Kidney capillary endothelial cell (primary cell): ENCODE measurements around the gene BIN2.

ENCODE experiments used
- DNase-seq: peaks from one replicate; pipeline ENCODE4 v3.0.0-alpha.2; 2018; ENCODE audit warnings: low spot score

BIN2 gene

GRCh38 chr12:51323966-51324895 is at the start of gene BIN2:
BIN2 (minus strand) TSS chr12:51324174; CDS start chr12:51324102, 72 bp downstream.
- no peak for DNase-seq

- DNase-seq: no peak
Measured at GRCh38 chr12:51373187-51373586, 49.2 kb upstream of the BIN2 start.

- DNase-seq: no peak
Measured at GRCh38 chr12:51372021-51372420, 48.0 kb upstream of the BIN2 start.

GRCh38 chr12:51371295-51371953 is 47.5 kb upstream of the BIN2 start:
- peak; percentile 97 for DNase-seq

- no peak for DNase-seq
Measured at GRCh38 chr12:51370667-51371066, 46.7 kb upstream of the BIN2 start.

- DNase-seq: no peak
Measured at GRCh38 chr12:51369581-51369980, 45.6 kb upstream of the BIN2 start.

GRCh38 chr12:51368640-51369517 is 44.9 kb upstream of the BIN2 start:
- DNase-seq: peak; percentile 77

GRCh38 chr12:51365276-51365675 is 41.3 kb upstream of the BIN2 start:
- DNase-seq: no peak

GRCh38 chr12:51364001-51364400 is 40.0 kb upstream of the BIN2 start:
- DNase-seq: no peak

GRCh38 chr12:51362747-51363342 is 38.9 kb upstream of the BIN2 start:
- no peak for DNase-seq

- DNase-seq: no peak
Measured at GRCh38 chr12:51362307-51362706, 38.3 kb upstream of the BIN2 start.

GRCh38 chr12:51361161-51362016 is 37.4 kb upstream of the BIN2 start:
- no peak for DNase-seq

- no peak for DNase-seq
Measured at GRCh38 chr12:51360315-51360714, 36.3 kb upstream of the BIN2 start.

- DNase-seq: no peak
Measured at GRCh38 chr12:51359851-51360250, 35.9 kb upstream of the BIN2 start.

GRCh38 chr12:51358496-51358895 is 34.5 kb upstream of the BIN2 start:
- DNase-seq: no peak

- no peak for DNase-seq
Measured at GRCh38 chr12:51357374-51358047, 33.5 kb upstream of the BIN2 start.

GRCh38 chr12:51351913-51352532 is 28.0 kb upstream of the BIN2 start:
- peak; percentile 45 for DNase-seq

GRCh38 chr12:51349026-51349425 is 25.1 kb upstream of the BIN2 start:
- DNase-seq: no peak

GRCh38 chr12:51348116-51348515 is 24.1 kb upstream of the BIN2 start:
- no peak for DNase-seq

- DNase-seq: no peak
Measured at GRCh38 chr12:51346581-51346980, 22.6 kb upstream of the BIN2 start, which contains the start of gene CELA1. CELA1 (minus strand) TSS chr12:51346679; CDS start chr12:51346638, 41 bp downstream.
